H1 (cell line): Measurements from ENCODE around the gene BSPH1. TPM values are rescaled to one million over a fixed set of nuclear protein-coding genes. Genes with fewer than 3 reads are reported as not detected.

Source experiments
- GABPA ChIP-seq: IDR thresholded peaks from 2 replicates; pipeline ENCODE4 v1.6.1; 2011; ENCODE audit warnings: mild to moderate bottlenecking, low read length, moderate library complexity, borderline replicate concordance; ENCODE audit not compliant: insufficient read depth
- HDAC2 ChIP-seq, 2 experiments: fragments of 300-600 bp in 1 of 2; sonication (generic) in 1 of 2; IDR thresholded peaks; 2 replicates each; pipeline ENCODE4 v1.6.1; 2011 to 2012; ENCODE audit warnings: low read depth in 2 of 2, low read length in 2 of 2, mild to moderate bottlenecking in 2 of 2, moderate library complexity in 2 of 2, borderline replicate concordance in 1 of 2, inconsistent platforms in 1 of 2
- JUND ChIP-seq: IDR thresholded peaks from 2 replicates; pipeline ENCODE4 v1.6.1; 2011; ENCODE audit warnings: mild to moderate bottlenecking, improper control_type of control experiment, low read length
- TEAD4 ChIP-seq: IDR thresholded peaks from 2 replicates; pipeline ENCODE4 v1.6.1; 2012; ENCODE audit warnings: low read depth, low read length, inconsistent platforms, mixed read lengths
- polyA plus RNA-seq, 7 experiments: library from polyadenylated mRNA; depleted of rRNA in 3 of 7; stranded (reverse) in 5 of 7; unstranded in 2 of 7; fragments of >200 nt in 5 of 7; fragments of 200-250 nt in 2 of 7; gene quantifications; 1 replicate in 5 of 7; 2 replicates in 1 of 7; 4 replicates in 1 of 7; pipeline versions ENCODE4 v1.2.1 to v1.2.3, GENCODE V29; 2011 to 2013; ENCODE audit warnings: missing spikeins in 2 of 7, mixed read lengths in 2 of 7
- total RNA-seq: library from RNA; stranded (reverse); fragmentation: NEBNext Ultra II Directional; extraction: Animal tissue kit (Norgen Biotek cat#: 25700); gene quantifications from 2 replicates; pipeline ENCODE4 v1.2.1, GENCODE V29; 2021

Gene BSPH1
- total and polyA plus RNA-seq, 2 of the 8 experiments (the other 6 are each of a cell fraction or from before 2014, with no cell fraction given): not detected

GRCh38 chr19:47992070-47992469 is at the start of gene BSPH1 (continued):
- no peak for TF ChIP-seq JUND
- TF ChIP-seq GABPA: no peak
- no peak for TF ChIP-seq HDAC2 (IDR thresholded peaks at IDR 0.05; ENCODE audit: borderline replicate concordance in 1 of 2, low read depth in 2 of 2, low read length in 2 of 2)
- no peak for TF ChIP-seq TEAD4
